GM18951 (cell line): ENCODE data around the gene RBMX.

ENCODE experiments used
- POLR2A ChIP-seq: IDR thresholded peaks from 4 replicates; pipeline ENCODE4 v1.6.1; 2011; ENCODE audit warnings: mild to moderate bottlenecking; ENCODE audit not compliant: insufficient read length, insufficient read depth; ENCODE audit errors: extremely low read depth
- in situ Hi-C: fragments of 300-500 bp; cut with MboI; formaldehyde crosslinking; loops from one replicate; pipeline ENCODE4 v1.12.0; 2022; ENCODE audit warnings: low sequenced_read_pairs, mixed read lengths, inconsistent platforms; ENCODE audit not compliant: unreplicated experiment

Gene RBMX

DNA sequence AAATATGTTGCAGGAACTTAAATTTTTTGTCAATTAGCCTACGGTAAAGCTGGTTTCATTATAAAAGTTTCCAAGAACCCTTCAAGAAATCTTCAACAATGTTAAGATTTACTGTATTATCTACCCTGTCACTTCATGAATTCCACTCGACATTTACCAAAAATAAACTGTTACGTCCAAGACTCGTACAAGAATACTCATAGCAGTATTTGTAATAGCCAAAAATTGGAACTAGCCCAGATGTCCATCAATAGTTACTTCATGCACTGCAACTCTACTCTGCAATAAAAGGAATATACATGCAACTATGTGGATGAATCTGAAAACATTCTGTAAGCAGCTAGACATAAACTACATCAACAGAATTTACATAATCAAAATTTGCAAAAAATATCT is 13.4 kb downstream of the RBMX start:
- in situ Hi-C loops = no loop called here

DNA sequence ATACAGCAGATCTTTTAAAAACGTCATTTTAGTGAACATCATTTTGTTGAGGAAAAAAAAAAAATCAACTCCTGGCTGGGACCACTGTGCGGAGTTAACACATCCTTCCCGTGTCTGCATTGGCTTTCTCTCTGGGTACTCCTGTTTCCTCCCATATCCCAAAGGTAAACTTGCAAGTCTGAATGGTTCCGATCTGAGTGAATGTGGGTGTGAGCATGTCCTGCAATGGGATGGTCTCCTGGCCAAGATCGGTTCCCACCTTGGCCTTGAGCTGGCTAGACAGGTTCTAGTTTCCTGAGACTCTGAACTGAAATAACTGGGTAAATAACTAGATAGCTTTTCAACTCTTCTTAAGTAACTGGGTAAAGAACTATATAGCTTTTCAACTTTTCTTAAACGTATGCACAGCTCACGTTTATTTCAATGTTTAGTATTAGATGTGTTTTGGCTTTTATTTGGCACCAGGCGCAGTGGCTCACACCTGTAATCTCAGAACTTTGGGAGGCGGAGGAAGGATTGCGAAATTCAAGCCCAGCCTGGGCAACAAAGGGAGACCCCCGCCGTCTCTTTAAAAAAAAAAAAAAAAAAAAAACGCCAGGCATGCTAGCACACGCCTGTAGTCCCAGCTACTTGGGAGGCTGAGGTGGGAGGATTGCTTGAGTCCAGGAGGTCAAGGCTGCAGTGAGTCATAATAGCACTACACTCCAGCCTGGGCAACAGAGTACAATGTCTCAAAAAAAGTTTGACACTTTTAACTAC is 14.0 kb downstream of the RBMX start:
- no peak for TF ChIP-seq POLR2A
- in situ Hi-C loops = no loop called here

More for the DNA sequence above, 13.4 kb downstream of the RBMX start:
- TF ChIP-seq POLR2A = no peak

- in situ Hi-C loops = no loop called here
- peak; percentile 5 for TF ChIP-seq POLR2A
These were observed 15.0 kb downstream of the RBMX start for GRCh38 chrX:136865270-136866158.

DNA sequence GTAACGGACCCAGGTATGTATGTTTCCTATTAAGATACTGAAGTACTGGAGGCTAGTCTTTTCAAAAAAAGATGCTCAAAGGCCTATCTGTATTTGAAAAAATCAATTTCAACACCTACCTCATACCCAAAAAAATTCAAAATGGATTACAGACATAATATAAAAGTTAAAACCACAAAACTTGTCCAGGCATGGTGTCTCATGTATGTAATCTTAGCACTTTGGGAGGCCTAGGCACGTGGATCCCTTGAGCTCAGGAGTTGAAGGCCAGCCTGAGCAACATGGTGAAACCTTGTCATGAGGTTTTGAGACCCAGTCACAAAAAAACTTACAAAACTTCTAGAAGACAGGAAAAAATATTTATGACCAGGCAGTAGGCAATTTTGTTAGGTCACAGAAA is 16.7 kb downstream of the RBMX start:
- in situ Hi-C loops = no loop called here
- TF ChIP-seq POLR2A = no peak

GRCh38 chrX:136862546-136862945 is 18.0 kb downstream of the RBMX start:
- in situ Hi-C loops = no loop called here
- TF ChIP-seq POLR2A = no peak

- in situ Hi-C loops = no loop called here
- no peak for TF ChIP-seq POLR2A
These were observed 18.6 kb downstream of the RBMX start for GRCh38 chrX:136861877-136862276.

GRCh38 chrX:136858007-136858756 is 22.3 kb downstream of the RBMX start:
- in situ Hi-C loops = no loop called here

GRCh38 chrX:136856551-136856950 is 24.0 kb downstream of the RBMX start:
- in situ Hi-C loops = no loop called here
- TF ChIP-seq POLR2A = no peak

More at GRCh38 chrX:136858007-136858756, 22.3 kb downstream of the RBMX start:
- no peak for TF ChIP-seq POLR2A

GRCh38 chrX:136856050-136856449 is 24.5 kb downstream of the RBMX start:
- in situ Hi-C loops = no loop called here

GRCh38 chrX:136851526-136851925 is 29.0 kb downstream of the RBMX start:
- in situ Hi-C loops = no loop called here
- TF ChIP-seq POLR2A = no peak

More at GRCh38 chrX:136856050-136856449, 24.5 kb downstream of the RBMX start:
- no peak for TF ChIP-seq POLR2A

DNA sequence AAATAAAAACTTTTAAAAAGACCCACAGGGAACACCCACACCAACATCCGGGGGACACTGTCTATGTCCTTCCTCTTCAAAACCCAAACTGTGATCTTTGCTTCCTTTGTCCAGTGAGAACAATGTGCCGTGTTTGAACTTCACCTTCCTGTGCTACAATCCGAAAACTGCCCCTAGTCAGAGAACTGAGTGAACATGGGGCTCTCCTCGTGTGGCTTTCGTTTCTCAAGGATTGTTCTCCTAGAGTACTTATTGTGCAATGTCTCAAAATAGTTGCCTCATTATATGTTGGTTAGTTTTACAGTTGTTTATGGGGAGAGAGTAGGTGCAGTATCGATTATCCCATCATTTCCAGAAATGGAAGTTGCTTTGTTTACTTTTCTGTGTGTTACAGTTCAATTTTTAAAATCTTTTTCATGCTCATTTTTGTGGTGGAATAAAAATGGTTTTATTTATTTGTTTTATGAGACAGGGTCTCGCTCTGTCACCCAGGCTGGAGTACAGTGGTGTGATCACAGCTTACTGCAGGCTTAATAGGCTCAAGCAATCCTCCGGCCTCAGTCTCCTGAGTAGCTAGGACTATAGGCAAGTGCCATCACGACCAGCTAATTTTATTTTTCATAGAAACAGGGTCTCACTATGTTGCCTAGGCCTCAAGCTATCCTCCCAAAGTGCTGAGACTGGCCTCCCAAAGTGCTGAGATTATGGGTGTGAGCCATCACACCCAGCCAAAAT is 29.9 kb downstream of the RBMX start:
- no peak for TF ChIP-seq POLR2A
- in situ Hi-C loops = no loop called here

DNA sequence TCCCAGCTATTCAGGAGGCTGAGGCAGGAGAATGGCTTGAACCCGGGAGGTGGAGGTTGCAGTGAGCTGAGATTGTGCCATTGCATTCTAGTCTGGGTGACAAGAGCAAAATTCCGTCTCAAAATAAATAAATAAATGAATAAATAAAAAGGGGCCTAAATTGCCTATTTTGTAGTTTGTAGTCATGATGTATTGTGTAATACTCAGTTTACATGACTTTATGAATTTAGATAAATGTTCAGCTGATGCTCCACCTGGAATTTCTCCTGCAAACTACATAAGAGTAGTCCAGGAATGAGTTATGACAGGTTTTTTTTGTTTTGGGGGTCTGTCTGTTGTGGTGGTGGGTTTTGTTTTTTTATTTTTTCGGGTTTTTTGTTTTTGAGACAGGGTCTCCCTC is 31.1 kb downstream of the RBMX start:
- in situ Hi-C loops = no loop called here
- TF ChIP-seq POLR2A = no peak
